ENCODE data around the gene RAMP3.

RAMP3 gene

DNA sequence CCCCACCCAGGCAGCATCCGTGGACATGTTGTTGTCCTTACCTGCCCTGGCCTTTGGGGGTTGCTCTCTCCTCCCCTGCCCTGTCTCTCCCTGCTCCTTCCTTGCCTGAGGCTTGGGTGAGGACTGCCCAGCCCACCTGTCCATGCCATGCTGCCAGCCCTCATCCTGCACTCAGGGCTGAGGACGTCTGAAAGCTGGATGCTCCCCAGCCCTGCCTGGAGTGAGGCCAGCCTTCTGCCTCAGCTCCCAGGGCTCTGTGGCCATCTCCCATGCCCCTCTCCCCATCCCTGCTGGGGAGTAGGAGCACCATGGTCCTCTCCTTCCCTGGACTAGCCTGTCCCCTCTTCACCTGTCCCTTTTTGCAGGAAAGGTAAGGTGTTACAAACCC is 68.4 kb downstream of the RAMP3 start:
- no peak for DNase-seq

DNA sequence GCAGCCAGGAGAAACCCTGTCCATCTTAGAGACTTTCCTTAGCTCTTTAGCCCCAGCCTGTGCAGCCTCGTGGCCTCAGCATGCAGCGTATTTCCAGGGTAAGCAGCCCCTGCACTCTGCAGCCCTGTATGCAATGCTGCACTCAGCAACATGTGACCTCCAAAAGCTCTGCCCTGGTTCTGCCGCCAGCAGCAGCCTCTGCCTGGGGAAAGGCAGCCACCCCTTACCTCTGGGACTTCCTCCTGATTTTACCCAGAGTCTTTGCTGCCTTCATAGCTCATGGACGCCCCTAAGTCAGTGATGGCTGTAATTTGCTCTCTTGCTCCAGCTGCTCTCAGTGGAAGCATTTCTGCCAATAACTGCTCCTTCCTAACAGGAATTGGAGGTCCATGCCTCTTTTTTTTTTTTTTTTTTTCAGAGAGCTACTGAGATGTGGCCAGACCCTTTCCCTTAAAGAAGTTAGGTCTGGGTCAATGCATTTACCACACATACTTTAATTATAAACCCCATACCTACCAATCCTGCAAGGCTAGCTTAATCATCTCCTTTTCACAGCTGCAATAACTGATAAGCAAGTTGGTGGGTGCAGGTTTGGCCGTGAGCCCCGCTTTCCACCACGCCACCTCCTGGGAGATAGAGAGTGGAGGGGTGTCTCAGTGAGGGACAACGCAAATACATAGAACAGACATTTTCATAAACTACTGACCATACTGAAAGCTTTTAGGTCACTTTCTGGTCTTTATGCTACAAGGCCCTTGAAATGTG is 71.7 kb downstream of the RAMP3 start:
- no peak for DNase-seq

DNA sequence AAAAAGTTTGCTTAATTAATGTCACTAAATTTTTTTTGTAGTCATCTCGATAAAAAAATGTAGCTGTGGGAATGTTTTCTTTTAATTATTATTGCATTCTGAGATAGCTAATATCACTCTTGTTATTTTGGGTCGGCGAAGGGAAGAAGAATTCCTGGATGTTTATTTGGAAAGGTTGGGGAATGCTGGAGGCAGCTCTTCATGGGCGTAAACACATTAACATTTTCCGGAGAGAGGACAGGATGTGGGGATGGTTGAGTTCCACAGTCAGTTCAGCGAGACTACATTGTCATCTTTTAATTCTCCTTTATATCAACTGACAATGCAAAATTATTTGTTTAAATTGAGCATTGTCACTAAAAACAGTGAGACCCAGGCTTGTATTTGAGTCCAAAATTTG is 72.5 kb downstream of the RAMP3 start:
- DNase-seq, result no peak

DNA sequence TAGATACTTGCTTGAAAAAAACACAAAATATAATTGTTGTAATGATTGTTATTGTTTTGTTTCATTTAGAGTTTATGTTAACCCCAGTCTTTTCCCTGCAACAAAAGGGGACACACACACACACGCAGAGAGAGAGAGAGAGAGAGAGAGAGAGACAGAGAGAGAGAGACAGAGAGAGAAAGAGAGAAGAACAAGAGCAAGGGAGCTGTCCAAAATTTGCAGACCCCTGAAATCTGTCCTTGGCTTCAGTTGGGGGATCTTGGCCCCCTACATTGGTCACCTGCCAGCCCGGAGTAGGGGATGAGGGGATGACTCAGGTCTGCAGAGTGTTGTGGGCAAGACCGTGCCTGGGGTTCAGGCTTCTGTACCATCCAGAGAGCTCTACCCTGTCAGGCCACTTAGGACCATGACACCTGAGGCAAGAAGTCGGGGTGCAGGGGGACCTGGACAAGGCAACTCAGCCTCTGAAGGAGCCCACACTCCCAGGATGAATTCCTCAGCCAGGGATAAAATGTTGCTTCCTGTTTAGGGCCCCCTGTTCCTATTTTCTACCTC is 73.1 kb downstream of the RAMP3 start:
- DNase-seq, result no peak

DNA sequence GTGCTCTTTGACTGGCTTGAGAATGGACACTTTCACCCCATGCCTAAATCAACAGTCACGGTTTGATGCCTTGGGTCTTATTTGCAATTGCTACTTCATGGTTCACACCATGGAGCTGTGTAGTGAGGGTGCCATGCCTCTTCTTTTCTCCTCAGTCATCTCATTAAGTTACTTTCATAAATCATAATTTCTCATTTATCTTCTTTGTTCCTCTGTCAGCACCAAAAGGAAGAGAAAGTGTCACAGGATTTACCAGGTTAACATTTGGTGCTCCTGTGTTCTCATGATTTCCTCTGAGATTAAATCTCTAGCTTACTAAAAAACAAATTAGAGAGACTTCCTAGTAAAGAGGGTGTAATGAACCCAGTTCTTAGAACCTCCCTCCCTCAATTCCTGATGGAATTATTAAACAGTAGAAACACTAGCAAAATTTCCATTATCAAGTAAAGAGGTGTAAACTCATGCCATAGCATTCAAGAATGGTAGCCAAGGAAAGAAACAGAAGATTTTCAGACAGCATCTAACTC is 75.7 kb downstream of the RAMP3 start:
- no peak for DNase-seq
